HG03521 (cell line): ENCODE measurements around the gene ENTPD8.
A peak's percentile ranks its signal among the peaks of the same experiment; 100 is the strongest.

ENCODE experiments used
- ATAC-seq: cut with Tn5 transposase; IDR thresholded peaks from one replicate; pipeline ENCODE4 v1.9.1; 2021; ENCODE audit warnings: mild to moderate bottlenecking, moderate library complexity; ENCODE audit not compliant: unreplicated experiment

Gene ENTPD8

DNA sequence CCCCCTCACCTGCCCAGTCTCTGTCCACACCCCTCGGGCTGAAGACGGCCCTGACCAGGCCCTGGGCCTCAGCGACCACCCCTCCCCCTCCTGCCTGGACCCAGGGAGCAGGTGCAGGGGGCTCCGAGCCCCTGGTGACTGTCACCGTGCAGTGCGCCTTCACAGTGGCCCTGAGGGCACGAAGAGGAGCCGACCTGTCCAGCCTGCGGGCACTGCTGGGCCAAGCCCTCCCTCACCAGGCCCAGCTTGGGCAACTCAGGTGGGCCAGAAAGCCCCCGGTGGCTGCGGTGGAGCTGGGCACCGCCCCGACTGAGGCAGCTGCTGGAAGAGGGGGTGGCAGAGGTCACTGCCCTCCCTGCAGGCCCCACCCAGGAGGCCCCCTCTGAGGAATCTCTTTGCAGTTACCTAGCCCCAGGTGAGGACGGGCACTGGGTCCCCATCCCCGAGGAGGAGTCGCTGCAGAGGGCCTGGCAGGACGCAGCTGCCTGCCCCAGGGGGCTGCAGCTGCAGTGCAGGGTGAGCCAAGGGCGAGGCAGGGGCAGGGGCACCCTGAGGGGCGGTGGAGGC lies 7.7 kb downstream of the ENTPD8 start:
- ATAC-seq, result no peak

DNA sequence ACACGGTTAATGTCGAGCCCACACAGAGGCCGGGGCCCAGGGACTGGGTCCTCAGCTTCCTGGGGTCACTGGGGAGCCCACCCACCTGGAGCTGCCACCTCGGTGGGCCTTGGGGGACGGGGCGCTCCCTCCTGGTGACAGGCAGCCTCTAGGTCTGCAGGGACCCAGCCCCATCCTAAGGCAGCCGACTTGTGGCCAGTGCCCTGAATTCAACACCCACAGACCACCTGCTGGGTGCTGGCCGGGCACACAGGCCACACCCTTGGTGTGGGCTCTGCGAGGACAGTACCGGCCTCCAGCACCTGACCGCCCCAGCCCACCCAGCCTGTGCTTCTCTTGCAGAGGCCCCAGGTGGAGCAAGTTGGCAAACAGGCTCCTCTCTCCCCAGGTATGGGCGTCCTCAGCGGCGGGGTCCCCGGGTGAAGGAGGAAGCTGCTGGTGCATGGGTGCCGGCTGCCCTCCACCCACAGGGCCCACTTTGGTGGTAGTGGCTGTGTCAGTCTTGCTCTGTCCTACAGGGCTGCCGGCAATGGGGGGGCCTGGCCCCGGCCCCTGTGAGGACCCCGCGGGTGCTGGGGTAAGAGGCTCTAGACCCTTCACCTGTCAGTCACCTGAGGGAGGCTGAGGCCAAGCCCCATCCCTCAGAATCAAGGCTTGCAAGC lies 8.3 kb downstream of the ENTPD8 start:
- no peak for ATAC-seq

DNA sequence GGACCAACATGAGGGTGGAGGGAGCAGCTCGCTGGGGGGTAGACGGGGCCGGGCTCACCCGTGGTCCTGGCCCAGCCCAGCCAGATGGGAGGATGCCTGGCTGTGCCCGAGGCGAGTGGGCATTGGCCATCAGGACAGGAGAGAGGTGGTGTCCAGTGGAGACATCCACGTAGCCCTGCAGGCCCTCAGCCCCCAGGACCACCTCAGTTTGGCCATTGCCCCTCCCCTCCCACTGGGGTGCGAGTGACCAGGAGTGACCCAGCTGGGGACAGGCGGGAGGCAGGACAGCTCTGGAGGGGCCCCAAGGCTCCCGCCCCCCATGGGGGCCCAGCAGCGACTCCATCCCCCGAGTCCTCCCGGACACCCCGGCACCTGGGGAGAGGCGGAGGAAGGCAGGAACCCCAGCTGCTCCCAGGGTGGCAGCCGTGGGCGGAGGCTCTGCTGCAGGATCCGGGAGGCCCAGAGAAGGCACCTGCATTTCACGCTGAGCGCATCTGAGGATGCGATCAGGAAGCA lies 9.7 kb downstream of the ENTPD8 start:
- ATAC-seq, result no peak

DNA sequence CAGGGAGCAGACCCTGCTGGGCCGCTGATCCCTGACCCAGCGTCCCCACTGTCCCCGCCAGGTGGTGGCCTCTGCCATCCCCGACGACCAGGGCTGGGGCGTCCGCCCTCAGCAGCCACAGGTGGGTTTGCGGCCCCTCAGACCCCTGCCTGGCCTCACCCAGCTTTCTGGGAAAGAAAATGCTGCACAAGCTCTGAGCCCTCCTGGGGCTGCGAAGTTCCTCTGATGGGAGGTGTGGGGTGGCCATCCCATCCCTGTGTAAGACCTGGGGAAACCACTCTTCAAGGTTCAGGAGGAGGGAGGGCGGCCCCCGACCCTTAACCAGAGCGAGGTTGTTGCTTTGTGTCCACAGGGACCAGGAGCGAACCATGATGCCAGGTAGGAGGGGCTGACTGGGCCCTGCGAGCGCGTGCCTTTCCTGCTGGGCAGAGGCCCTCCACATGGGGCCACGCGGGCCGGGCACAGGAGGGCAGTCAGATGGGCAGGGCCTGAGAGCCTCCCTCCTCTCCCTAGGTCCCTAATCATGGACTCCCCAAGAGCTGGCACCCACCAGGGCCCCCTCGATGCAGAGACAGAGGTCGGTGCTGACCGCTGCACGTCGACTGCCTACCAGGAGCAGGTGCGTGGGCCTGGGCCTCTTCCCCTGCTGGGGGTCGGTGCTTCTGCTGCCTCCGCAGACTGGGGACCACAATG lies 10.3 kb downstream of the ENTPD8 start:
- no peak for ATAC-seq

DNA sequence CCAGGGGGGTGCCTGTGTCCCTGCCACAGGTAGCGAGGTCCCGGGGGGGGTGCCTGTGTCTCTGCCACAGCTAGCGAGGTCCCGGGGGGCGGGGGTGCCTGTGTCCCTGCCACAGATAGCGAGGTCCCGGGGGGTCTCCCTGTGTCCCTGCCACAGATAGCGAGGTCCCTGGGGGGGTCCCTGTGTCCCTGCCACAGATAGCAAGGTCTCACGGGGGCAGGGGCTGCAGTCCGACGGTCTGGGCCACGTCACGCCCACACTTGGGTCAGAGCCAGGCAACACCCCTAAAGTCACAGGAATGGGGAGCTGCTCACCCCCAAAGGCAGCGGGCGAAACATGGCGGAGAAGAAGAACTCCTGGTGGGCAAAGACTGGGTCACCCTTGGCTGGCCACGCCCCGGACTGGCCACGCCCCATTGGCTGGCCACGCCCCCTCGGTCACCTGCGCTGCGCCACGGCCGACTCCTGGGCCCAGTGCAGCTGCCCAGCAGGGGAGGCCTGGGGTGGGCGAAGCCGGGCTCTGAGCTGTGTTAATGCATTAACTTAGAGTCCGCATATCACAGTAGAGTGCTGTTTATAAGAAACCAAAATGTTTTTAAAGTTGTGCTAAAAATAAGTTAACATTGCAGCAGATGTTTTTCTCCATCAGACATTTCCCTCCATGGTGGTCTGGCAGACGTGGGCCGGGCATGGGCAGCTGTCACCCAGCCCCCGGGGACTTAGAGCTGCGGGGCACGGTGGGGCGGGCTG lies 11.0 kb downstream of the ENTPD8 start:
- no peak for ATAC-seq

DNA sequence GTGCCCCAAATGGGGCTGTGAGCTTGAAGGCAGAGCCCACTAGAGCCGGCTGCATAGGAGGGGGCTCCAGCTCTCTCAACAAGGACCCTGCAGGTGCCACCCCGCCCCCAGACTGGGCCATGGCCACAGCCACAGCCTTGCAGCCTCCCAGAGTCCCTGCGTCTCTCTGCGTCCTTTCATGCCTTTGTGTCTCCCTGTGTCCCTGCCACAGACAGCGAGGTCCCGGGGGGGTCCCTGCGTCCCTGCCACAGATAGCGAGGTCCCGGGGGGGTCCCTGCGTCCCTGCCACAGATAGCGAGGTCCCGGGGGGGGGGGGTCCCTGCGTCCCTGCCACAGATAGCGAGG lies 11.6 kb downstream of the ENTPD8 start:
- ATAC-seq, result no peak

DNA sequence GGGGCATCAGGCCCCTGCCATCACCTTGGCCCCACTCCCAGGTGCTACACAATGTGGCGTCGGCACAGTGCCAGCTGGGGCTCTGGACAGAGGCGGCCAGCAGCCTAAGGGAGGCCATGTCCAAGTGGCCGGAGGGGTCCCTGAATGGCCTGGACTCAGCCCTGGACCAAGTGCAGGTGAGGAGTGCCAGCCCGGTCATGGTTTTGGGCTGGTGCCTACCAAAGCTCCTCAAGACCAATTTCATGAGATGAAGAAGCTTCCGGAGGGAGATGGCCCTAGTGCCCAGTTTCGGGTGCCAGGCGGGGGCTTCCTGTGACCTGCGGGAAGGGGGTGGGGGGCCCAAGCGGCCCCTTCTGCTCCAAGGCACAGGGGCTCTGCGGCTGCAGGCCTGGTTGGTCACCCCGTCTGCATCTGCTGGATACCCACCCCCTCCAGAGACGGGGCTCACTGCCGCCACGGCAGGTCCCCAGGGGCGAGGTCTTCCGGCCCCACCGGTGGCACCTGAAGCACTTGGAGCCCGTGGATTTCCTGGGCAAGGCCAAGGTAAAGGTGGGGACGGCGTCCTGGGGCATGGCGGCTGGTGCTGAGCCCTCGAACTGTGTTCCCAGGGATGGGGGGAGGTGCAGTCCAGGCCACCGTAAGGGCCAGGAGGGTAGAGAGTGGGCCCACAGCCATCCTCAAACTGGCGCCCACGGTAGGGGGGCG lies 12.2 kb downstream of the ENTPD8 start:
- ATAC-seq, result no peak

DNA sequence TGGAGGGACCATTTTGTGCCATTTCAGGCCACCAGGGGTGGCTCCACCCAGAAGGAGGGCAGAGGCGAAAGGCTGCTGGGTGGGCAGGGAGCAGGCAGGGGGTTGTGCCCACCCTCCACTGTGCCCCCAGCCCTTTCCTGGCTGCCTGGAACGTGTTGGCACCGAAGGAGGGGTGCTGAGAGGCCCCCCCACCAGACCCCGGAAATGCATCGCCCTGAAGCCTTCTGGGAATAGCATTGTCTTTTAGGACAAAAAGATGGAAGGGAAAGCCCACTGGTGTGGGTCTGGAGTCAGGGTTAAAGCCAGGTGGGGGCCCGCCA lies 12.9 kb downstream of the ENTPD8 start:
- no peak for ATAC-seq

DNA sequence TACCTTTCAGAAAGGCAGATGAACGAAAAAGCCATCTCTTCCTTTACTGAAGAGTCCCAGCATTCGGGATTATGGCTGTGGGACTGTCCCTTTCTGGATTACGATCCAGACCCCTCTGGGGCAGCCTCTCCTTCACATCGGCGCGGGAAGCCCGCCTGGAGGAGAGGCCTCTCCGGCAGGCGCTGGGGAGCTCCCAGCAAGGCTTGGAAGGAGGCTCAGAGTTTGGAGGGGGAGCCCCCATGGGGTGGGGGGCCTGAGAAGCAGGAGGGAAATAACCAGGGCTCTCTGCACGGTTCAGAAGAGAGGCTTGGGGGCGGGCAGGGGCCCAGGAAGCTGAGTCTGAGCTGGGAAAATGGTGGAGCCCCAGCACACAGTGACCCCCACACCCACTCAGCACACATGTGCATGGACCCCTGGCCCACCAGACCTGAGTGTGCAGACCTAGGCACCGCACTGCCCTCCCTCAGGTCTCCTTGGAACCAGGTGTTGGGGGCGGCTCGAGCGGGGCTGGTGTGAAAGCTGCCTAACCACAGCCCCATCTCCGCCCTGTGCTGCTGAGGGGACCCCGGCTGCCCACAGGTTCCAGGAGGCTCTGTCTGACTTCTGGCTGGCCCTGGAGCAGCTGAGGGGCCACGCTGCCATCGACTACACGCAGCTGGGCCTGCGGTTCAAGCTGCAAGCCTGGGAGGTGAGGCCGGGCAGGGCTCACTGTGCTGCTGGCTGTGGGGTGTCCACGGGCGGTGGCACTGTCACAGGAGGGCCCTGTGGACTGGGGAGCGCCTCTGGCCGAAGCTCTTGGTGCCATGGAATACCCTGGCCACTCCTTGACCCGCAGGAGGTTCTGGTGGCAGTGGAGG lies 13.5 kb downstream of the ENTPD8 start:
- ATAC-seq, result no peak

DNA sequence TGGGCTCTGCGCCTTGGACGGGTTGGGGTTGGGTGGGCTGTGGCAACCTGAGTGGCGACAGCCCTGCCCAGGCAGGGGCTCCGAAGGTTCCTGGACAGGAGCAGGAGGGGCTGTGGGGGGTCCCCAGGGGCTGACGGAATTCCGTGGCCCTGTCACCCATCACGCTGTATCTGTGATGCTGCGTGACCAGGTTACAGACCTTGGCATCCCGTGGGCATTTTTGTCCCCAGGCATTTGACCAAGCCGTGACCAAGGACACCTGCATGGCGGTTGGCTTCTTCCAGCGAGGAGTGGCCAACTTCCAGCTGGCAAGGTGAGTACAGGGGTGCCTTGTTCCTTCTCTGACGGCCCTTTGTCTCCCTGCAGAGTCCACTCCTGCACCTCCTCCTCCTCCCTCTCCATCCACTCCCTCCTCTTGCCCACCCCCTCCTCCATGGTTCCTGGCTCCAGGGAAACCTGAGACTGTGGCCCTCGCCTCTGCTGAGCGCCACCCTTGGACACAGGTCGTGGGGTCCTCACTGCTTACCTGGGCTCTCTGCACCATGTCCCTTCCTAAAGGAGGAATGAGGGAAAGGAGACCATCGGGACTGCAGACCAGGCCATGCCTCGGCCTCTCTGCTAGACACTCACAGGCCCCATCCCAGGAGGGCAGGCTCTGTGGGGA lies 15.0 kb downstream of the ENTPD8 start:
- no peak for ATAC-seq

DNA sequence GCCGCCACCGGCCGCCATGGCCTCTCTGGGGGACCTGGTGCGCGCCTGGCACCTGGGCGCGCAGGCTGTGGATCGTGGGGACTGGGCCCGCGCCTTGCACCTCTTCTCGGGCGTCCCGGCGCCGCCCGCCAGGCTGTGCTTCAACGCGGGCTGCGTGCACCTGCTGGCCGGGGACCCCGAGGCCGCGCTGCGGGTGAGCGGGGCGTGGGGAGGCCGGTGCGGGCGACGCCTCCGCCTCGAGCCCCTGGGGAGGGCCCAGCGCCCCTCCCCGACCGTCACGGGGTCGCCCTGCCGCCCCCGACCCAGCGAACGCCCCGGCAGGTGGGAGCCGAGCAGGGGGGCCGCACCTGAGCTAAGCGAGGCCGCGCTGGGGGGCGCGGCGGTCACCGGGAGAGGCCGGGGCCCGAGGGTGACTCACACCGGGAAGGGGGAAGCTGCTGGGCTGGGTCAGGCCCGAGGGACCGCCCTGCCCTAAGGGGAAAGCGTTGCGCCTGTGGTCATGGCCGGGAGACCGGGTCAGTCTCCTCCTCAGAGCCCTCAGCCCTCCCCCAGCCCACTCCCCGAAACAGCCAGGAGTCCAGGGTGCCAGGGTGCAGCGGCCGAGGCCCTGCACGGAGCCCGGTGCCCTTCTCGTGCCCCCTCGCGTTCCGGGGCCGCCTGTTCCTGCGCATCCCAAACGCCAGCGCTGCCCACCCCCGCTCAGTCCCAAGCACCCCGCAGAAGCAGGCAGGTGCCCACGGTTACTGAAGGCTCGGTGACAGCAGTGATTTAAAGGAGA lies 17.5 kb downstream of the ENTPD8 start:
- ATAC-seq, result peak; percentile 27

DNA sequence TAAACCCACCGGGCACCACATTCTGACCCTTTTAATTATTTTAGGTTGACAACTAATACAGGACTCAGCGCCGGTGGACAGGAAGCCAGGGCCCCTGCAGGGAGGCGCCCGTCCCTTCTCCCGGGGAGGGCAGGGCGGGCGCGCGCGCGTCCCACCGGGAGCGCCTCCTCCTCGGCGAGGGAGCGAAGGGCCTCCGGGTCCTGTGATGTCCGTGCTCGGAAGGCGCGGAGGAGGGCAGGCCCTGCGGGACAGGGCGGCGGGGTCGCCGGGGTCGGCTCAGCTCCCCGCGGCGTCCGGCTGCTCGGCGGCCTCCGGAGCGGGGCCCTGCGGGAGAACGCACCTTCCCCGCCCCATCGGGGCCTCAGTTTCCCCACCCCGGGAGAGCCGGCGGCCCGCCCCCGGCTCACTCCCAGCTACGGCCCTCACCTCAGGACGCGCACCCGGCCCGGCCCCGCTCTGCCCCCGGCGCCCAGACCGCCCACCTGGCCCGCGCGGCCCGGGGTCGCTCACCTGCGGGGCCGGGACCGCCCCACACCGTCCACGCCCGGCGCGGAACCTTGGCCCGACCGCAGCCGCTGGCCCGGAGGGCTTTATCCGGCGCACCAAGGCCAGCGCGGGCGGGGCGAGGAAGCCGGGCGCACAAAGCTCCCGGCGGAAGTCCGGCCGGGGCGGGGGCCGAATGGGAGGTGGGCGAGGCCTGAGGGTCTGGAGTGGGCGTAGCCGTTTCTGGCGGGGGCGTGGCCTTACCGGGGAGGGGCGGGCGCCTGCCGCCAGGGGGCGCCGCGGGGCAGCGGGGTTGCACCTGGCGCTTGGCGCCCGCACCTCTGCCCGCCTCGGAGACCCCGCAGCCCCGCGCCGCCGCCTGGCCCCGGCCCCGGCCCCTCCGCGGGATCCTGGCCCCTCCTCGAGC lies 18.3 kb downstream of the ENTPD8 start, which contains the start of the genes EXD3 and NOXA1:
TSS of gene EXD3 (minus strand) at position 559 of the 910 bp plus-strand sequence. CDS start 27,805 bp downstream, outside the sequence.
TSS of gene NOXA1 (plus strand) at position 790 of the 910 bp plus-strand sequence. CDS start 137 bp downstream, outside the sequence.
- ATAC-seq, result peak; percentile 84

DNA sequence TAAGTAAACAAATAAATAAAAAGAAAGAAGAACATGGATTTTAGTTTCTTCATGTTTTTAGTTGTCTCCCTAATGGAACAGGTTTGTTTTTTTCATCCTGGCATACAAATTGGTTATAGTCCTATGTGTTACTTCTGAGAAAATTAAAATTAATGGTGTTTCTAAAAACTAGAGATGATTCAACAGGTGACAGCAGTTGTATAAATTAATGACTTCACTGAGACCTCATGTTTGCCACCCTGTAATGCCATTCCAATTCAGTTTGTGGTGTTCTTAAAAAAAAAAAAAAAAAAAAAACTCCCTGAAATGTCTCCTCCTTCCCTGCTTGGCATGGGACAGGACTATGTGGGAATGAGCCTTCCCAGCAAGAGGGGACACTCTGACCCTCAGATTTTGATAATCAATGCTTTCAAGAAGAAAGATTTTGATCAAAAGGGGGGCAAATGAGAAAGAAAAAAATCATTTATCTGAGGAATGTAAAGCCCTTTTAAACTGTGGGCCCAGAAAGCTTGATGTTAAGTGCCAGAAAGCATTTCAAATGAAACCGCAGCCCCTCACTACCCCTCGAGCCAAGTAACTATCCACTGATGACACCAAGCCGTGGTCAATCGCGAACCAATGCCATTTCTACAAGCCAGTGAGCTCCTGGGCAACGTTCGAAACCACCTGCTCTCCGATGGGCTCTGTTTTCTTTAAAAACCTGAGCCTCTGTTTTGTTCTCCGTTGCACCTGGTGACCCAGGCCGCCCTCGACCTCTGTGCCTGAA lies 19.1 kb downstream of the ENTPD8 start:
- no peak for ATAC-seq

DNA sequence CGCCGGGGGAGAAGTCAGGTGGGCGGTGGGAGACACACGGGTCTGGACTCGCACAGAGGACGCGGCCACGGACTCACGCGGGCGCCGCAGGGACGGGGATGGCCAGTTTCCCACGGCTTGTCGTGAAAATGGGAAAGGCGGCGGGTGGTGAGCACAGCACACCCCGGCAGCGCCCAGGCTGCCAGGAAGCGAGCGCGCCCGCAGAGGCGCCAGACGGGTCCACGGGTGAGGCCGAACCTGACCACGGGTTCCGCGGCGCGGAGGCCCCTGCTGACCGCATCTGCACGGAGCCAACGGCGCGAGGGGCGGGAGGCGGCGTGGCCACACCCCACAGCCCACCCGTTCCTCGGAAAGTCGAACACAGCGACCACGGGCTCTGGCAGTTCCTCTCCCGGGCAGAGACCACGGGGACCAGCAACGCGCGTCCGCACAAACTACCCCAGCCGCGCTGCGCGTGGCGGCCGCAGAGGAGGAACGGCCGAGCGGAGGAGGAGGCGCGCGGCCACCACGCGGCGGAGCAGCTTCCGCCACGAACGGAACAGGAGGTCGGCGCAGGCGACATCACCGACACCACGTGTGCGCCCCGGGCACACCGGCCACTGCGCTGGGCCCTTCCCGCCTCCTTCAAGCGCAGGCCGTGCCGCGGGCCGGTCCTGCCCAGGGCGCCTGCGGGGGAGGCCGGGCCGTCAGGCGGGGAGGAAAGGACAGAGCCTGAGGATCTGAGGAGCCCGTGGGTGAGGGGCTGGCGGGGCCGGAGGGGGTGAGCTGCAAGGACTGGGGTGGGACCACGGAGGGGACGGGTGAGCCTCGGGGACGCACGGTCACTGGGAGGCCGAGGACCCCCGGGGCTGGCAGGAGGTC lies 23.8 kb downstream of the ENTPD8 start:
- ATAC-seq, result no peak

DNA sequence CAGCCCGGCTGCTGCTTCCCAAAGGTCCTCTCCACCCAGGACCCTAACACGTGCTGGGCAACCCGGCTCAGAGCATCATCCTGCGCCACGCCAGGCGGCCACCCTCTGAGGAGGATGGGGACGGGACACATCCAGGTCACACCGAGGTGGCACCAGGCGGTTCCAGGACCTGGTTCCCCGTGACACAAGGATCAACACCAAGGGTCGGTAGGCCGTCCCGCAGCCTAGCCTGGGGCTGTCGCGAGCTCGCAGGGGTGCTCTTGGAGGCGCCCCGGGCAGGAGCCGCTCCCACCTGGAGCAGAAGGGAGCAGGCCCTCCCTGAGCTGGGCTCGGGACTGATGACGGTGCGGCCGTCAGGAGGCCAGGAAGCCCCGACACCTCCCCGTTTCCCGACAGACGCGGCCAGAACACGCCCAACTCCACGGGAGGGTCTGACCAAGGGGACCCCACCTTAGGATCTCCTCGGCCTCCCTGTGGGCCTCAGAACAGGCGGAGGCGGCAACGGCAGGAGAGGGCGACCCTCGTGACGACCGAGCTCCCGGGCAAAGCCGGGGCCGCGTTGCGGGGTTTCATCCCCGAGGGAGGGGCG lies 24.5 kb downstream of the ENTPD8 start:
- no peak for ATAC-seq
